Panc1 (cell line): ENCODE data around the gene GNA12.
"Not testable (repeated sequence)": the region's sequence is repeated elsewhere in the genome, so short reads cannot be mapped to it uniquely, and the experiment has no call there.

ENCODE experiments used
- CTCF ChIP-seq: fragments of 450-650 bp; IDR thresholded peaks from 2 replicates; pipeline ENCODE4 v1.5.1; 2017; ENCODE audit warnings: mild to moderate bottlenecking
- POLR2AphosphoS5 ChIP-seq: IDR thresholded peaks from 2 replicates; pipeline ENCODE4 v1.6.1; 2012; ENCODE audit warnings: mild to moderate bottlenecking, low read depth, low read length, moderate library complexity
- REST ChIP-seq, 2 experiments: IDR thresholded peaks; 2 replicates each; pipeline ENCODE4 v1.6.1; 2011 to 2012; ENCODE audit warnings: low read depth in 2 of 2, control low read depth in 1 of 2, low read length in 1 of 2, mild to moderate bottlenecking in 1 of 2, moderate library complexity in 1 of 2; ENCODE audit not compliant: insufficient read depth in 1 of 2
- SIN3A ChIP-seq: IDR thresholded peaks from 2 replicates; pipeline ENCODE4 v1.6.1; 2012; ENCODE audit warnings: low read depth, mild to moderate bottlenecking, low read length, moderate library complexity, borderline replicate concordance; ENCODE audit not compliant: insufficient read depth
- TCF7L2 ChIP-seq: IDR thresholded peaks from 2 replicates; pipeline ENCODE4 v1.6.1; 2011; ENCODE audit warnings: mild to moderate bottlenecking, low read depth, low read length, inconsistent platforms

- TF ChIP-seq TCF7L2; CTCF; POLR2AphosphoS5; REST (IDR thresholded peaks at IDR 0.05; ENCODE audit: insufficient read depth in 1 of 2, low read depth in 2 of 2, low read length in 1 of 2); SIN3A: not testable (repeated sequence)
These were observed 150.0 kb downstream of the GNA12 start for GRCh38 chr7:2694122-2694436.
